ENCODE results near the gene PGAM2.

The PGAM2 gene

DNA sequence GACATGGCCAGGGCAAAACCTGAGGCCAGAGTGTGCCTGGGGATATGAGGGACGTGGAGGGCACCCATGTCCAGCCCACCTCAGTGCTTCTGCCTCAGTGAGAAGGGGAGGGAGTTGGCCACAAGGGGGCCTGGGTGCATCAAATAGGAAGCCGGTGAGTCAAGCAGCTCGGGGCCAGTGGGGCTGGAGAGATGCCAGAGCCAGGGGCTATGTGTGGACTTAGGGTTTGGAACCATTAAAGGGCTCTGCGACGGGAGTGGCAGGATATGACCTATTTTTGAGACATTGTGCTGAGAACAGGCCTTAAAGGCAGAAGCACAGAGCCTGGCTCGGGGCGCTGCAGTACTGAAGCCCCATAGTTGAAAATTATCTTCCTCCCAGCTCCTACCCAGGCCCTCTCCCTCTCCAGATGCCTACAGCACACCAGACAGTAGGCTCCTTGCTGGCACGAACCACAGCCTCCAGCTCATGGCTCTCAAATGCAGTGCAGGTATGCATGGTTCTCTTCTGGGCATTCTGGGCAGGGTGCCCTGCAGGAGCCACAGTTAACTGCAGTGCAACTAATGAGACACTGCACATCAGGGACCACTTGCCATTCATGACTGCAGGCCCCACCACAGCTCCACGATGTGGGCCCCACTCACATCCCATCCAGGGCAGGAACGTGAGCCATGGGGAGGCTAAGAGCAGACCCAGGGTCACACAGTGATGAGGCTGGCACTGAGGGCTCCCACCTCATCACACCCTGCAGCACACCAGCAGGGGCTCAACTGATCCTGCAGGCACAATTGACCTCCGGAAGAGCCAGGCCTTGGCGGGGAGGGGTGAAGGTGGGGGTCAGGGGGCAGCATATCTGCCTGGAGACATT is 7.2 kb upstream of the PGAM2 start:
- DNase-seq (ENCODE audit: low read depth, low spot score) = no peak
- H3K4me3 ChIP-seq (ENCODE audit: low read length) = no peak overlapping the region

DNA sequence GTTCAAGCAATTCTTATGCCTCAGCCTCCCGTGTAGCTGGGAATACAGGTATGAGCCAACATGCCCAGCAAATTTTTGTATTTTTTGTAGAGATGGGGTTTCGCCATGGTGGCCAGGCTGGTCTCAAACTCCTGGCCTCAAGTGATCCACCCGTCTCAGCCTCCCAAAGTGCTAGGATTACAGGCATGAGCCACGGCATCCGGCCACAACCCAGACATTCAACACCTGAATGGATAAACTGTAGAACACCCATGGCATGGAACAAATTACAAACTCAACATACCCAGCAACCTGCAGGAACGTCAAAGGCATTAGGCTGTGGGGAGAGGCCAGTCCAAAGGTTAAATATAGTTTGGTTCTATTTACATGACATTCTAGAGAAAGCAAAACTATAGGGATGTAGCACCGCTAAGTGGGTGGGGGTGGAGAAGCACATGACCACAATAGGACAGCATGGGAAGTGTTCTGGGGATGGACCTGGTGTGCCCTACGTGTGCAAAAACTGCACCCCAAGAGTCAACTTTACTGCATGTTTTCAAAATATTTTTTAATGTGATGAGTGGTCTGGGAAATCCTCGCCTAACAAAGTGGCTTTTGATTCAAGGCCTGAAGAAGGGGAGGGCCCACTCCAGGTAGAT is 6.5 kb upstream of the PGAM2 start:
- no peak for DNase-seq (ENCODE audit: low read depth, low spot score)
- H3K4me3 ChIP-seq (ENCODE audit: low read length) = no peak overlapping the region

DNA sequence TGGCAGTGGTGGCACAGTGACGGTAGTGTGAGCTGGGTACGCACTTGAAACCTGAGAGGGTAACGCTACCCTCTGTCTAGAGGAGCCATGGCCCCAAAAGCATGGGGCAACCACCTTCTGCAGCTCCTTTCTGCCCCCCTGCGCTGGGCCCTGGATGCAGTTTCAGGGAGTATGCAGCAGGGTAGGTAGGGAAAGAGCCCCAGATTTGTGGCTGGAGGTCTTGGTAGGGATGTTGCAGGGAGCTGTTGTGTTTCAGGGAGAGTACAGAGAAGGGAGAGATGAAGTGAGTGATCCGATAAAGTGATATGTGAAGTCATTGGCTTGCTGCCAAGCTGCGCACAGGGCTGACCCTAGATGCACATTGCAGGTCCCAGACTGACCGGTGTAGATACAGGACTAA is 2.7 kb upstream of the PGAM2 start:
- H3K4me3 ChIP-seq (ENCODE audit: low read length) = no peak overlapping the region
- no peak for DNase-seq (ENCODE audit: low read depth, low spot score)

DNA sequence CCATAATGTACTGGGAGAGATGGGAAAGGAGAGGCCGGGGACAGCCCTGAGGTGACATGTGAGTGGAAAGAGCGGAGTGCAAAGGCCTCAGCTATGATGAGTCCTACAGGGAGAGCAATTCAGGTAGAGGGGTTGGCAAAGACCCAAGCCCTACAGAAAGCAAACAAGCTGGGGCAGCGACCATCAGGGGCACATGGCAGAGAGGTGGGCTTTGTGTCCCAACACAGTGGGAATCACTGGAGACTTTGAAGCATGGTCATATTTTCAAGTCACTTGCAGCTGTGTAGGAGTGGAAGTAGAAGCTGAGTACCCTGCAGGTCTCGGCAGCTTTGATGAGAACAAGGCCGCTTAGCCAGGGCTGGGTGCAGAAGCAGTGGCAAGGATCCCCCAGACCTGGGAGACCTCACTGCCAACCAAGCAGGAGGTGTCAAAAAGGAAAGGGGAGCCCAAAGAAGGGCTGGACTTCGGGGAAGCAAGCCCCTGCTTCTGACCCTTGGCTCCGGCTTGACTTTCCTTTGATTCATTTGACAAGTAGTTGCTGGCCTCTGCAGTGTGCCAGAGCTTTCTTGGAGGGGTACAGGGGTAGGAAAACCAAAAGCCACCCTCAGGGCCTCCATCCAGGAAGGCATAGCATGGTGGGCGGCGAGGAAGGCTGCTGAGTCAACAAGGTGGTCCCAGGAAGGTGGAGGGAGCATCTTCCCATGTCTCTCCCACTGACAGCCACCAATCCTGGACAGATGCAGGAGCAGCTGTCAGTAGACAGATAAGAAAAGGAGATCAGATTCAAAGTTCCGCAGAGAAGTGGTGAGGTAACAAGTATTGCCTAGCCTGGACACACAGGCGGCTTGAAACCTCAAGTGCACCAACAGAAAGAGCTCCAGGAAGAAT is 1.9 kb upstream of the PGAM2 start:
- no peak for DNase-seq (ENCODE audit: low read depth, low spot score)

DNA sequence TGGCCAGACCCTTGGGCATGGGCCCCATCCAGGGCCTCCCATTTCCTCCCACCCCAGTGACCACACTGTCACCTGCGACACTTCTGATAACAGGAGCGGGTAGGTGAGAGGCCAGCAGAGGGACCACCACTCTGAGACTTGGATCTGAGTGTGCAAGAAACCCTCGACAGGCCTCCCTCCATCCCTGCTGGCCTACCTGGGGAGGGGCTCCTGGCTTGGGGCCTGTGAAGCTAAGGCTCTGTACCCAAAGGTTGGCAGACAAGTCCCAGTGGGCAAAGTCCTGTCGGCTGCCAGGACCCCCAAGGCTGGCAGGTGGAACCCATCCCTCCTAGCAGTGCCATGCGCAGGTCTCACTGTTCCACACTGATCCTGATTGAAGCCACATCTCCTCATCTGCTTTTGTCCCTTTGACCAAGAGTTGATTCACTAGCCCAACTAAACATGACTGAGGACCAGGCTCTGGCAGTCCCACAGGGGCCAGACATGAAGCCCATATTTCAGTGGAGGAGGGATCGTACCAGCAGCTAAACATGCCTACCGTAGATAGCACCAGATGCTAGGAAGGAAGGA is 1.2 kb upstream of the PGAM2 start:
- H3K4me3 ChIP-seq (ENCODE audit: low read length) = no peak overlapping the region
- DNase-seq (ENCODE audit: low read depth, low spot score) = no peak

More for the DNA sequence above, 1.9 kb upstream of the PGAM2 start:
- H3K4me3 ChIP-seq (ENCODE audit: low read length) = no peak overlapping the region

DNA sequence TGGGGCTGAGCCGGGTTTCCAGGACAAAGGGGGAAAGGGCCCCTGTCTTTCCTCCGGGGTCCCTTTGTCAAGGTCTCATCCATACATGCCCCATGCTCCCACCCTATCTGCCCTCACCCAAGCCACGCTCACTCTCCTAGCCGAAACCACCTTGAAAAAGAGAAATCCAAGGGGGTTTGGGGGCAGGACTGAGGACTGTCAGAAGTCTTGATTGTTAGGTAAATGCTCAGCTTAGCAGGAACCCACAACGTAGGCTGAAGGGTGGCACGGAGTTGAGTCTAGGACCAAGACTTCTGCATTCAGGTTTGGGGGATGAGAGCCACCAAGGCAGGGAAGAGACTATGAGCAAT is 719 bp upstream of the PGAM2 start:
- no peak overlapping the region for H3K4me3 ChIP-seq (ENCODE audit: low read length)
- DNase-seq (ENCODE audit: low read depth, low spot score) = no peak

DNA sequence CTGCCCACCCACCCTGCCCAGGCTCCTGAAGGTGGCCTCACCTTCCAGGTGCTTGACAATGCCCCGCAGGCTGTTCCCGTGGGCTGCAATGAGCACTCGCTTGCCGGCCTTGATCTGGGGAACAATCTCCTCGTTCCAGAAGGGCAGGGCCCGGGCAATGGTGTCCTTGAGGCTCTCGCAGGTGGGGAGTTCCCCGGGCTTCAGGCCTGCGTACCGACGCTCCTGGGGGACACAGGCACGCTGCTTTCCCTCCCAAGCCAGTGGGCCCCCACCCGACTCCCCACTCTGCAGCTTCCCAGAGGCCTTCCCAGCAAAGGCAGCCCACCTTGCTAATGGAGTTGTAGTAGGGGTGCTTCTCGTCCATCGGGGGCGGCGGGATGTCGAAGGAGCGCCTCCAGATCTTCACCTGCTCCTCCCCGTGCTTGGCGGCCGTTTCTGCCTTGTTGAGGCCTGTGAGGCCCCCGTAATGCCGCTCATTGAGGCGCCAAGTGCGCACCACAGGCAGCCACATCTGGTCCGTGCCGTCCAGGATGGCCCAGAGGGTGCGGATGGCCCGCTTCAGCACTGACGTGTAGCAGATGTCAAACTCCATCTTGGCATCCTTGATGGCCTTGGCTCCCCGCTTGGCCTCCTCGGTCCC is 456 bp downstream of the PGAM2 start:
- no peak for DNase-seq (ENCODE audit: low read depth, low spot score)

DNA sequence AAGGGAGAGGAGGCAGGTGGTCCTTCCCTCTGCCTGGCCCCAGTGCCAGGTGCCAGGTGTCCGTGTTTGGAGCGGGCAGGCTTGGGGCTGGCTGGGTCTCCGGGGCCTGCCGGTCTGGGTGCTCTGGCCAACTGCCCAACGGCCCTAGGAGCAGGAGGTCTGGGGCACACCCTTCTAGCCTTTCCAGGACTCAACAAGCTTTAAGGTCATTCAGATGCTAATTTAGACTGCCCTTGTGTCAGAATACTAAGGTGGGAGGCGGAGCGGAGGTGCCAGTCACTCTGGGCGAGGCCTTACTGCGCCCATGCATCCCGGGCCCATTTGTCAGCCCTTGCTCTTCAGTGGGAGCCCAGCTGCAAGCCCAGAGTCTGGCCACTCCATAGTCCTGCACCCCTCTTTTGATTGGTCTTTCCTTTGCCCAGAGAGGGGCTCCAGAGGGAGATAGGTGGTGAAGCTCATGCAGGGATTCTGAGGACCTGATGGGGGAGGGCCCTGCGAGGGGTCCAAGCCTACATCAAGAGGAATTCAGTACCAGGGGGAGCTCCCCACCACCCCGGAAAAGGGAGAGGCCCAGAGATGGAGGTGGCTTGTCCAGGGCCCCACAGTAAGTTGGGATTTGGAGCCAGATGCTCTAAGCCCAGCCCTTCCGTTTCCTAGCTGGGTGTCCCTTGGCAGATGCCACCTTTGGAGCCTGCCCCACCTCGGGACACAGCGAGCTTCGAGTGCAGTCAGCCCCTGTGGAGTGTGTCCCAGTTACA is 1.3 kb downstream of the PGAM2 start:
- H3K4me3 ChIP-seq (ENCODE audit: low read length) = no peak overlapping the region
- DNase-seq (ENCODE audit: low read depth, low spot score) = no peak

More for the DNA sequence above, 456 bp downstream of the PGAM2 start:
- H3K4me3 ChIP-seq (ENCODE audit: low read length) = no peak overlapping the region

DNA sequence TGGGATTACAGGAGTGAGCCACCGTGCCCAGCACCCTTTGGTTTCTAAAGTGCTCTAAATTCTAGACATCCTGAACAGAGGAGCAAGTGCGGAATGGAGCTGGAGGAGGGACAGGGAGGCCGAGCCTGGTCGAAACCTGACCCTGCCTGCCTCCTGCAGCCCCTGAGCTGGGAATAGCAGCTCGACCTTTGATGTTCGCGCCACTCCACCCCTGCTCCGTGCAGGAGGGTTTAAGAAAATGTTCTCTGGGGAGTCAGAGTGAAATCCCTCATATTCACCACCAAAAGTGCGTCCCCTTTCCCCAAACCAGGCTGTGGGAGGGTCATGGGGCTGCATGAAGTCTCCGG is 1.8 kb downstream of the PGAM2 start:
- DNase-seq (ENCODE audit: low read depth, low spot score) = no peak
- H3K4me3 ChIP-seq (ENCODE audit: low read length) = no peak overlapping the region

DNA sequence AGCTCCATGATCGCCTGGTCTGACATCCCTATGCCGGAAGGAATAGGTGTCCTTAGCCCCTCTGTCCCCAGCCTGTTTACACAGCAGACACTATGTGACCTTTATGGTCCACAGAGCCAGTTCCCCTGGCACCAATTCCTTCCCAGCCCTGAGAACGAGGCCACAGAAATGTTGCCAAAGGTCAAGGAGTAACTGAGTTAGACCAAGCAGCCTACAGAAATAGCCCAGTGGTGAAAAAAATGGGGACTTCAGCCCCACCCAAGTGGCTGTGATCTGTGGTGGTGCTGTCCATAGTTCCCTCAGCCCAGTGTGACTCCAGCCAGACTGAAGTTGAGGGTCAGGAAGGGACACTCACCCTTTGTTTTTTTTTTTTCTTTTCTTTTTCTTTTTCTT is 2.5 kb downstream of the PGAM2 start:
- no peak overlapping the region for H3K4me3 ChIP-seq (ENCODE audit: low read length)
- no peak for DNase-seq (ENCODE audit: low read depth, low spot score)

DNA sequence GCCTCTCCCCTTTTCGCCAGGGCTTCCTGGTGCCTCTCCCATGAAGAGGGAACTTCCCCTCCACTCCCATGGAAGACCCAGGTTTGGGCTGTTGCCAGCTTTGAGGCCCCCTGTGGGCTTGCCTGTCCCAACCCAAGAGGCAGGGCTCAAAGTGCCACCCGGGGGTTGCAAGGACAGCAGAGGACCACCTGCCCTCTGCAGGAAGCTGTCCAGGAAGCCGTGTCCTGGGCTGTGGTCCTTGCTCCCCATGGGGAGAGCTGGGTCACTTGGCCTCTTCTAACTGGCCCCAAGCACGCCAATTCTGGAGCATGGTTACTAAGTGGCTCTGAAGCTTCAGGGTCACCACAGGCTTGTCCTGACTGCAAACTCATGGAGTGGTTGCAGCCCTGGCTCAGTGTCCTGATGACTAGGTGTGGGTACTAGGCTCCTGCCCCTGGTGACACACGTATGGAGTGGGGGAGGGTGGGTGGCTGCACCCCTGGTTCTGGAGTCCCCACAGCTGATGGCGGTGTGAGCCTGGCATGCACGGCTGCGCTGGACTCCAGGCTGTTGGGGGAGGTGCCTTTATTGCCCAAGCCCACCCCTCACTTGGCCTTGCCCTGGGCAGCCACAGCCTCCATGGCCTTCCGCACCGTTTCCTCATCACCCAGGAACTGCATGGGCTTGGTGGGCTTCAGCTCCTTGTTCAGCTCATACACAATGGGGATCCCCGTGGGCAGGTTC is 3.0 kb downstream of the PGAM2 start:
- DNase-seq (ENCODE audit: low read depth, low spot score) = no peak
- H3K4me3 ChIP-seq (ENCODE audit: low read length) = no peak overlapping the region

DNA sequence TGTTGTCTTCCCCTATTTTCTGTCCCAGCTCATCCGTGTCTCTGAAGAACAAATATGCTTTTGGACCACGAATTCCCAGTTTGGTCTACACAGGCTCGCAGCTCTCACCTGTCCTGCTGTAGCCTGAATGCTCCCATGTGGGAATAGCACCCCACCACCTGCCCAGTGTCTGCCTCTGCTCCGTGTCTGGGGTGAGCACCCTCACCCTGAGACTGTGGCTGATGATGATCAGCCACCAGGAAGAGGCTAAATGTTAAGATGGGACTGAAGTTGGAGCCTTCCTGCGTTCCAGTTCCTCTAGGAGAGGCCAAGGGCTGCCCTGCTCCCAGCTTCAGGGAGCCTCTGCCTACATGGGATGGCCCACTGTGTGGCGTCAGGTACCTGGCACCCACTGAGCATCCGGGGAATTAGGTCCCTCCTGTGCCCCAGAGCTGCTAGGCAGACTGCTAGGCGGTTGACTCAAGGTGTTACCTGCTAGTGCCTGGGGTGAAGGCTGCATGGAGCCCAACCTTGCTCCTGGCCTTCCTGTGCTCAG is 3.7 kb downstream of the PGAM2 start:
- DNase-seq (ENCODE audit: low read depth, low spot score) = no peak
- H3K4me3 ChIP-seq (ENCODE audit: low read length) = no peak overlapping the region

DNA sequence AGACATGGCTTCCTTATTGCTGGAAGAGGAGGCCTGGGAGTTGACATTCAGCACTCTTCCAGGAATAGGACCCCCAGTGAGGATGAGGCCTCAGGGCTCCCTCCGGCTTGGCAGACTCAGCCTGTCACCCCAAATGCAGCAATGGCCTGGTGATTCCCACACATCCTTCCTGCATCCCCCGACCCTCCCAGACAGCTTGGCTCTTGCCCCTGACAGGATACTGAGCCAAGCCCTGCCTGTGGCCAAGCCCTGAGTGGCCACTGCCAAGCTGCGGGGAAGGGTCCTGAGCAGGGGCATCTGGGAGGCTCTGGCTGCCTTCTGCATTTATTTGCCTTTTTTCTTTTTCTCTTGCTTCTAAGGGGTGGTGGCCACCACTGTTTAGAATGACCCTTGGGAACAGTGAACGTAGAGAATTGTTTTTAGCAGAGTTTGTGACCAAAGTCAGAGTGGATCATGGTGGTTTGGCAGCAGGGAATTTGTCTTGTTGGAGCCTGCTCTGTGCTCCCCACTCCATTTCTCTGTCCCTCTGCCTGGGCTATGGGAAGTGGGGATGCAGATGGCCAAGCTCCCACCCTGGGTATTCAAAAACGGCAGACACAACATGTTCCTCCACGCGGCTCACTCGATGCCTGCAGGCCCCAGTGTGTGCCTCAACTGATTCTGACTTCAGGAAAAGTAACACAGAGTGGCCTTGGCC is 4.3 kb downstream of the PGAM2 start:
- DNase-seq (ENCODE audit: low read depth, low spot score) = no peak
- H3K4me3 ChIP-seq (ENCODE audit: low read length) = no peak overlapping the region

DNA sequence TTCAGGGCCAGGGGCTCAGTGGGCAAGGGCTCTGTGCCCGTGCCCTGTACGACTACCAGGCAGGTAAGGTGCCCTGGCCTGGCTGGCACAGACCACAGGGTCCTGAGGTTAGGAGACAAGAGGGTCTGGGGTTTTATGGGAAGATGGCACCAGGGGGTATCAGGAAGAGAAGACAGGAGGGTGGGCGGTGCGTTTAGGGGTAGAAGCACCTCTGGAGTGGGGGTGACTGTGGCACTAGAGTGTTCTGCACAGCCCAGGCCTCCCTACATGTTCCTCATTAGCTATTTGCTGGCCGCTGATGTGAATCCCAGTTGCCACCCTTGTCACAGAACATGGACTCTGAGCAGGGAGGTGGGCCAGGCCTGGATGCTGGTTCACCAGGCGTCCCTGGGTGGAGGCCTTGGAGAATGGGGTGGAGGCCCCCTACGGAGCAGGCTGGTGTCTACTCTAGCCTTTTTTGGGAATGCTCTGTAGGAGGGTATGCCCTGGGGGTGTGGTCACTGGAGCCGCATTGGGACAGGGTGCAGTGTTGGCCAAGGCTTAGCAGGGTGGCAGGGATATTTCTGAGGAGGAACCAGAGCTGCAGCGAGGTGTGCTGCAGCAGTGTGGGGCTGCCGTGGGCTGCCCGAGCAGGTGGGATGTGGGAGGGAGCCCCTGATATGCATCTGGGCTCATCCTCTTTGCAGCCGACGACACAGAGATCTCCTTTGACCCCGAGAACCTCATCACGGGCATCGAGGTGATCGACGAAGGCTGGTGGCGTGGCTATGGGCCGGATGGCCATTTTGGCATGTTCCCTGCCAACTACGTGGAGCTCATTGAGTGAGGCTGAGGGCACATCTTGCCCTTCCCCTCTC is 5.0 kb downstream of the PGAM2 start:
- no peak overlapping the region for H3K4me3 ChIP-seq (ENCODE audit: low read length)
- DNase-seq (ENCODE audit: low read depth, low spot score) = no peak

DNA sequence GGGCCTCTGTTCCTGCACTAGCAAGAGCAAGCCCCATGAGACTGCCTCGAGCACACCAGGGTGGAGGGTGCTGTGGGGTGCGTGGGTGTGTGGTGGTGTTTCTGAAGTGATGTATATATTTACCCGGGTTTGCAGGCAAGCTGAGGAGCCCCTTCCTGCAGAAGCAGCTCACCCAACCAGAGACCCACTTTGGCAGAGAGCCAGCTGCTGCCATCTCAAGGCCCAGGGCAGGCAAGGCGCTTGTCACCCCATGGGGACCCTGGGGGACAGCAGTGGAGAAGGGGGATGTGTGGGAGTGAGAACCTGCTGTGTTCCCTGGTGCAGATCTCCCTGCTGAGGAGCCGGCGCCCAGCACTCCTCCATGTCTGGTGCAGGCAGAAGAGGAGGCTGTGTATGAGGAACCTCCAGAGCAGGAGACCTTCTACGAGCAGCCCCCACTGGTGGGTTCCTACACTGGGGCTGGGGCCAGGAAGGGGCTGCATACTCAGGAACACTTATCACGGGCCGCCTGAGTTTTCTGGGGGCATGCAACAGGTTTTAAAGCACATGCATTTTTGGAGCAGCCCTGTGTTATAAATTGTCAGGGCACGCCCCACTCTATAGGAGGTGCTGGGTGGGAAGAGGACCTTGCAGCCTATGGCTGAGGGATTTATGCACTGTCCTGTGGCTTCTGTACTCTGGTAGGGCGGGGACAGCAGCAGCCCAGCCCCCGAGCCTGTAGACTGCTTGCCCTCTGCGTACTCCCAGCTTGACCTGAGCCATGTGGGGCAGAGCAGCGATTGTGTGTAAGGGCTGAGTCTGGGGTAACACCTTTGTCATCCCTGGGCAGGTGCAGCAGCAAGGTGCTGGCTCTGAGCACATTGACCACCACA is 5.9 kb downstream of the PGAM2 start:
- H3K4me3 ChIP-seq (ENCODE audit: low read length) = no peak overlapping the region
- DNase-seq (ENCODE audit: low read depth, low spot score) = no peak

Measured in Jurkat, Clone E6-1 (cell line).